ENCODE data around the gene RNF113B.

Gene RNF113B

DNA sequence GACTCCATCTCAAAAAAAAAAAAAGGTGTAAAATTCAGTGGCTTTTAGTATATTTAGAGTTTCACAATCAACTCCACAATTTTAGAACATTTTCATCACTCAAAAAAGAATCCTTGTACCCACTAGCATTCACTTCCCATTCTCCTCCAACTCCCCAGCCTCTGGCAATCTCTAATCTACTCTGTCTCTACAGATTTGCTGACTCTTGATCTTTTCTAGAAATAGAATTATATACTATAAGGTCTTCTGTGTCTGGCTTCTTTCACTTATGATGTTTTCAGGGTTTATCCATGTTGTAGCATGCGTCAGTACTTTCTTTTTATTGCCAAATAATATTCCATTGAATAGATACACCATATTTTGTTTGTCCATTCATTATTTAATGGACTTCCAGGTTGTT is 42.2 kb downstream of the RNF113B start:
- no peak for DNase-seq

DNA sequence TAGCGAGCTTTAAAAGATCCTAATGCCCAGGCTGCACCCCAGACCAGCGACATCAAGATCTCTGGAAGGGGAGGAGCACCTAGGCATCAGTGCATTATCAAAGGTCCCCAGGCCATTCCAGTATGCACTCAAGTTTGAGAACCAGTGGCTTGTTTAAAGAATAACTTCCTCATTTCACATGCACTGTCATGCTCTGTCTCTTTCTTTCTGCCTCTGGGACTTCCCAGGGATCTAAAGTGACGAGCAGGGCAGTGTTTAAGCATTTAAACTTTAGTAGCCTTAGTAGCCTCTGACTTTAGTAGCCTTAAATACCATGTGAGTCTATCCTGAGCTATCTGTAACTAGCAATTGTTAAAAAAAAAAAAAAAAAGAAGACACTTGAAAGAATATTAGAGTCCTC is 43.1 kb downstream of the RNF113B start:
- no peak for DNase-seq

DNA sequence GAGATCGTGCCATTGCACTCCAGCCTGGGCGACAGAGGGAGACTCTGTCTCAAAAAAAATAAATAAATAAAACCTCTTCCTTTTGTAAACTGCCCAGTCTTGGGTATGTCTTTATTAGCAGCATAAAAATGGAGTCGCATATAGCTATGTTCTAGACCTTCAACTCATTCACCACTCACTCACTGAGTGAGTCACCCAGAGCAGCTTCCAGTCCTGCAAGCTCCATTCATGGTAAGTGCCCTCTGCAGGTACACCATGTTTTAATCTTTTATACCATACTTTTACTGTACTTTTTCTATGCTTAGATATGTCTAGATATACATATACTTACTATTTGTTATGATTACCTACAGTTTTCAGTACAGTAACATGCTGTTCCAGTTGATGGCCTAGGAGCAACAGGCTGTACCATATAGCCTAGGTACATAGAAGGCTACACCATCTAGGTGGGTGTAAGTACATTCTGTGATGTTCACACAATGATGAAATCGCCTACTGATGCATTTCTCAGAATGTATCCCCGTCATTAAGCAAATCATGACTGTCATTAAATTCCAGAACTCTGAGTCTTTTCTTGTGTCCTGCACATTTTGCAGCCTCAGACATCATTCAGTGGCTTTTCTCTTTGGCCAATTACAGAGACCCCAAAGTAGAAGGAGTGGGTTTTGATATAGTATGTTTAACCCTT is 47.9 kb downstream of the RNF113B start:
- DNase-seq, result no peak

Data from activated T-cell treated with anti-CD3 and anti-CD28 coated beads for 4 hours (primary cell).